GM18499 (cell line): Measurements from ENCODE around the gene COX19.

ENCODE experiments used
- ATAC-seq: cut with Tn5 transposase; IDR thresholded peaks from one replicate; pipeline ENCODE4 v1.9.1; 2021; ENCODE audit warnings: moderate number of reproducible peaks; ENCODE audit not compliant: insufficient read depth, unreplicated experiment

COX19 gene

GRCh38 chr7:992709-993607, 17.6 kb upstream of the COX19 start:
- peak; percentile 73 for ATAC-seq

DNA sequence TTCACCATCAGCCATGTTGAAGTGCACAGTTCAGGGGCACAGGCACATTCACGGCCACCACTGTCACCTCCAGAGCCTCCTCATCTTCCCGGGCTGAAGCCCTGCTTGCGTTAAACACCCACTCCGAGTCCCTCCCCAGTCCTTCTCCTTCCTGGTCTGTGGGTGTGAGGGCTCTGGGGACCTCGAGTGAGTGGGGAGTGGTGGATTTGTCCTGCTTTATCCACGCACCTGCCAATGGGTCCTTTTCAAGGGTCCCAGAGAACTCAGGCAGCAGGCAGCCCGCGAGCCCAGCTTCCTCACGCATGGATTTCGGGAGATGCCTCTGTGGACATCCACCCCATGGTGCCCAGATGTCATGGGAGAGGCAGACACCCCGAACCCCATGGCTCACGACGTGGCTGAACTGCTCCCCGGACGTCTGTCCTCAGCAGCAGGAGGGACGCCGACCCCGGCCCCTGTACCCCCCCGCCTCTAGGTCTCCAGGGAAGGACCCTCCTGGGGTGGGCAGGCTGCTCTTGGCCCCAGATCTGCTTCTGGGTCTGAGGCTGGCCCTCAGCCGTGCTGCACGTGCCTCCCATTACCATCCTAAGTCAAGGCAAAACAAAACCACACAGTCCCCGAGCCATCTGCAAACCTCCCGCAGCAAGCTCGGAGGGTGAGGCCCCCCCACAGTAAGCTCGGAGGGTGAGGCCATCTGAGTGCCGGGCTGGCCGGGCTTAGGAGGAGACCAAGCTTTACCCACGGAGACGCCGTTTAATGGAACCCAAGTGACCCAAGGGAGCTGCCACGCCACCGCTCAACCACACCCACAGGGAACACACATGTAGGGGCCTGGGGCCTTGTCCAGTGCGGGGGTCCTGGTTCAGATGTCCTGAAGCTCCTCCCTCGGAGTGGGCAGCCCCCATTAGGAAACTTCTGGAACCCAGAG, 16.6 kb upstream of the COX19 start:
- no peak for ATAC-seq

GRCh38 chr7:990933-991728, 15.8 kb upstream of the COX19 start:
- ATAC-seq = no peak

GRCh38 chr7:990352-990932, 15.1 kb upstream of the COX19 start:
- ATAC-seq = no peak

- no peak for ATAC-seq
Measured at GRCh38 chr7:988963-989529, 13.7 kb upstream of the COX19 start.

- ATAC-seq = no peak
Measured at GRCh38 chr7:988426-988911, 13.1 kb upstream of the COX19 start.

DNA sequence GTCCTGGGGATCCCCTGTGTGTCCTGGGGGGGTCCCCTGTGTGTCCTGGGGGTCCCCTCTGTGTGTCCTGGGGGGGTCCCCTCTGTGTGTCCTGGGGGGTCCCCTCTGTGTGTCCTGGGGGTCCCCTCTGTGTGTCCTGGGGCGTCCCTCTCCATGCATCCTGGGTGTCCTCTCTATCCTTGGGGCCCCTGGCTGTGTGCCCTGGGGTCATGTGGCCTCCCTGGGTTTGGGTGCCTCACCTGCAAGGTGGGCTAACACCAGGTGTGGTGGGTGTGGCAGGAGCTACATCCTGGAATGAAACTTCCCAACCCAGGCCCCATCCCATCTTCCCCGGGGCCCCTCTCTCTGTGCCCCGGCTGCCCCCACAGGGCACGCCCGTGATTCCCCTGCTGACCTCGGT, 12.6 kb upstream of the COX19 start:
- ATAC-seq = no peak

DNA sequence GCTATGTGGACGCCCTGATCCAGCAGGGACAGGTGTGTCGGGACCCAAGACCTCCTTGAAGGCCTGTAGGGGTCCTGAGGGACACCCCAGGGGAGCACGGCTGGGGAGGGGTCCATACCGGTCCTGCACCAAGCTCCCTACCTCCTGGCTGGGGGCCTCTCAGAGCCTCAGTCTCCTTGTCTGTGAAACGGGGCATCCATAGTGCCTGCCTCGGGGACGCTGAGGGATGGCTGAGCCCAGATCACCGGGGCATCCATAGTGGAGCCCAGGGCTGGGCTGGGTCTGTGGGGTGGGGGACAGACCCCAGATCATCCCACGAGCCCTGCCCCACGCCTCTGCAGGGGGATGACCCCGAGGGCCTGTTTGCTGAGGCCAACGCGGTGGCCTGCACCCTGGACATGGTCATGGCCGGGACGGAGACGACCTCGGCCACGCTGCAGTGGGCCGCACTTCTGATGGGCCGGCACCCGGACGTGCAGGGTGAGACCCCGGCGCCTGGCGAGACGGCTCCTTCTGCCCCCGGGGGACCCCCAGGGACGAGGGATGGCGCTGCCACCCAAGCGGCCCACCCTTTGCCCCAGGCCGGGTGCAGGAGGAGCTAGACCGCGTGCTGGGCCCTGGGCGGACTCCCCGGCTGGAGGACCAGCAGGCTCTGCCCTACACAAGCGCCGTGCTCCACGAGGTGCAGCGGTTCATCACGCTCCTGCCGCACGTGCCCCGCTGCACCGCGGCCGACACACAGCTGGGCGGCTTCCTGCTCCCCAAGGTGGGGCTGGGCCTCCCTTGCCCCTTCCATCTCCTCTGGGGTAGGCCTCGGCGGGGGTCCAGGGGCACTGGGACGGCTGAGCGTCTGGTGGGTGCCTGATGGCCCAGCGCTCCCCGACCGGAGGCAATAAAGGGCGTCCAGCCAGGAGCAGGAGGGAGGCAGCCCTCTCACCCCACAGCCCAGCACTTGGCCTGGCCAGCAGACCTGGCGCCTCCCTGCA, 11.7 kb upstream of the COX19 start:
- ATAC-seq = no peak

- ATAC-seq = no peak
Measured at GRCh38 chr7:985915-986741, 10.8 kb upstream of the COX19 start.

GRCh38 chr7:985127-985416, 9.7 kb upstream of the COX19 start:
- ATAC-seq = no peak

DNA sequence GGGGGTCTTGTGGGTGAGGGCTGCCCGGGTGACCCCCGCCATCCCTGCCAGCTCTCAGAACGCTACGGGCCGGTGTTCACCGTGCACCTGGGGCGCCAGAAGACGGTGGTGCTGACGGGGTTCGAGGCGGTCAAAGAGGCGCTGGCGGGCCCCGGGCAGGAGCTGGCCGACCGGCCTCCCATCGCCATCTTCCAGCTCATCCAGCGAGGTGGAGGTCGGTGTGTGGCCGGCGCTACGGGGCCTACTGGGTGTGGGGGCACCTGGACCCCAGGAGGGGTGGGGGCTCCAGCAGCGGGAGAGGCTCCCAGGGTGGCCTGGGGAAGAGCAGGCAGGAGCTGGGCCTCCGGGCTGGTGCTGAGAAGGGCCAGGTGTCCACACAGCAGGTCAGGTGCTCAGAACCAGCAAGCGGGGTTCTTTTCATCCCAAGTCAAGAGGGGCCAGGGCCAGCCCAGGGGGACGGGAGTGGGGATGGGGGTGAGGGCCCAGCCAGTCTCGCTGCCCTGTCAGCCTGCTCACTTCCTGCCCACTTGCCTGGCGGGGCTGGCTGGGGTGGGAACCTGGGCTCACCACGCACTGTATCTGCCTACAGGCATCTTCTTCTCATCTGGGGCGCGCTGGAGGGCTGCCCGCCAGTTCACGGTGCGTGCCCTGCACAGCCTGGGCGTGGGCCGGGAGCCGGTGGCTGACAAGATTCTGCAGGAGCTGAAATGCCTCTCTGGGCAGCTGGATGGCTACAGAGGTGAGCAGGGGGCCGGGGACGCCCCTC, 9.2 kb upstream of the COX19 start:
- ATAC-seq = no peak

GRCh38 chr7:983616-984071, 8.3 kb upstream of the COX19 start:
- no peak for ATAC-seq

DNA sequence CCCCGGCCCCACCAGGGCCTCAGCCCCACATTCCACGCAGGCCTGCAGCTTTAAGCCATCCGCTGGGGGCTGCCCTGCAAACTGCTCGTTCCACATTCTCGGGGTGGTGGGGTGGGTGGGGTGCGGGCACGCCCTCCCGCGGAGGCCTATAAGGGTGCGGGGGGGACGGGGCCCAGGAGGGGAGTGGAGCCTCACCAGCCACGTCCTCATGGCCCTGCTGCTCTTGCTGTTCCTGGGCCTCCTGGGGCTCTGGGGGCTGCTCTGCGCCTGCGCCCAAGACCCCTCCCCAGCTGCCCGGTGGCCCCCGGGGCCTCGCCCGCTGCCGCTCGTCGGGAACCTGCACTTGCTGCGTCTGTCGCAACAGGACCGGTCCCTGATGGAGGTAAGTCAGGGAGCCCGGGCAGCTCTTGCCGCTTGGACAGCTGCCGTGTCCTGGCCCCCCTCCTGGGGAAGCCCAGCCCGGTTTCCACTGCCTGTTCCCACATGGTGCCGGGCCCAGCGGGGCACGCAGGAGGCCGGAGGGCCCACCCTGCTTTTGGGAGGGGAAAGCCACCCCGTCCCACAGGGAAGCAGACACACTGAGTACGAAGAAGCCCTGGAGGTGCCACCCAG, 7.8 kb upstream of the COX19 start, which contains the start of gene CYP2W1:
Gene CYP2W1 (plus strand): TSS at position 178 of the 612 bp plus-strand sequence. CDS start 31 bp downstream, at position 209.
- ATAC-seq = no peak

DNA sequence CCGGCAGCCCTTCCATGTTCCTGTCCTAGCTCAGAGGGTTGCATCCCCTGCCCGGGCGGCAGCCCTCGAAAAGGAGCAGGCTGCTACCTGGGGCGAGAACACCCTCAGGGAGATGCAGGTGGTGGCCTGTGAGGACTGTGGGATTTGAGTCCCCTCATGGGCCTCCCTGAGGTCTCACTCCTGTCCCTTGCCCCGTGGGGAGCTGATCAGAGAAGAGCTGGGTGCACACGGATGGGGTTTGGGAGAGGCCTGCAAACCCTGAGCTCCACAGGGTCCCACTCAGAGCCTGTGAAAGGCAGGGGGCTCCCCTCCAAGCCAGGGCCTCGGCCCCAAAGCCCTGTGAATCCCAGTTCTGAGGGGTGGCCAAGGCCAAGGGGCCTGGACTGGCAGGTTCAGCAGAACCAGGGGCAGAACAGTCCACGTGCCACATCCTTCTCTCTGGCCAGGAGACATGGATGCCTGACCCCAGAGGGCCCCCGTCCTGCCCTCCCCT, 7.2 kb upstream of the COX19 start:
- no peak for ATAC-seq

DNA sequence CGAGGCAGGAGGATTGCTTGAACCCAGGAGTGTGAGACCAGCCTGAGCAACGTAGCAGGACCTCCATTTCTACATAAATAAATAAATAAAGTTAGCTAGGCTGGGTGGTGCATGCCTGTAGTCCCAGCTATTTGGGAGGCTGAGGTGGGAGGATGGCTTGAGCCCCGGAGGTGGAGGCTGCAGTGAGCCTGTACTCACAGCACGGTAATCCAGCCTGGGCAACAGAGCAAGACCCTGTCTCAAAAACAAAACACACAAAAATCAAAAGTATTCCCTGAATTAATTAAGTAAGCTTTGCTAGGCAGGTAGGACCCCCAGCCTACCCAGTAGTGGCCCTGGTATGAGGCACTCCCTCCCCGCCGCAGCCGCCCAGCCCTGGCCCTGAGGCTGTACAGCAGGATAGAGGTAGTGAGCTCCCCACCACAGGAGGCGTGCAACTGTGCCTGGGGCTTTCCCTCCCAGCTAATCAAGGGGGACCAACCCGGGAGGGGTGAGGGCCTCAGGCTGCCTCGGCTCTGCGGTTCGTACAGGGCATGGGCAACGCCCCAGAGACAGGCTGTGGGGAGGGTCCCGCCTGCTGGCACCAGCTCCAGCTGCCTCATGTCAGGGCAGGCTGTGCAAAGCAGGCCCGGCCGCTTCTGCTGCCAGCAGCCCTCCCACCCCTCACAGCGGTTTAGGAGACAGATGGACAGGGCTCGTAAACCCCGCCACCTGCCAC, 6.6 kb upstream of the COX19 start:
- ATAC-seq = no peak
